Activated naive CD4-positive, alpha-beta T cell treated with anti-CD3 and anti-CD28 coated beads, Interleukin-2, amount 10 ng/mL, durations not matched to agents 7 days and 5 days (primary cell): ENCODE results near the gene MEF2C.

Experiments used
- CTCF ChIA-PET: fragments of 350-600 bp; sonication (Branson Sonifier 250); formaldehyde crosslinking; loops from one replicate; lab custom pipeline; 2021; ENCODE audit warnings: antibody characterized with exemption; lab: Charles Lee
- DNase-seq: peaks from one replicate; pipeline ENCODE4 v3.0.0-alpha.2; 2020
- H3K27ac Mint-ChIP-seq: one replicate; pipeline ENCODE4 v1.8.0; 2021; ENCODE audit warnings: mild to moderate bottlenecking, moderate library complexity, mixed read lengths
- H3K27me3 Mint-ChIP-seq: one replicate; pipeline ENCODE4 v1.8.0; 2021; ENCODE audit warnings: mild to moderate bottlenecking, mixed read lengths
- H3K36me3 Mint-ChIP-seq: one replicate; pipeline ENCODE4 v1.8.0; 2021; ENCODE audit warnings: mixed read lengths
- H3K4me1 Mint-ChIP-seq: one replicate; pipeline ENCODE4 v1.8.0; 2021; ENCODE audit warnings: mixed read lengths
- H3K4me3 Mint-ChIP-seq: one replicate; pipeline ENCODE4 v1.8.0; 2021; ENCODE audit warnings: mild to moderate bottlenecking, moderate library complexity, mixed read lengths
- H3K9me3 Mint-ChIP-seq: one replicate; pipeline ENCODE4 v1.8.0; 2021; ENCODE audit warnings: mixed read lengths

Gene MEF2C

GRCh38 chr5:88770276-88771257 is 112.4 kb downstream of the MEF2C start:
- CTCF ChIA-PET, result no interaction called here
- Mint-ChIP-seq H3K36me3 (no peaks in the 10 kb centered on the region), H3K27ac (no peak overlapping the region), H3K9me3 (no peaks in the 10 kb centered on the region), H3K4me3 (no peak overlapping the region), H3K4me1 (no peaks in the 10 kb centered on the region), H3K27me3 (peaks cover 4% of the 10 kb centered on the region)
- no peak for DNase-seq

DNA sequence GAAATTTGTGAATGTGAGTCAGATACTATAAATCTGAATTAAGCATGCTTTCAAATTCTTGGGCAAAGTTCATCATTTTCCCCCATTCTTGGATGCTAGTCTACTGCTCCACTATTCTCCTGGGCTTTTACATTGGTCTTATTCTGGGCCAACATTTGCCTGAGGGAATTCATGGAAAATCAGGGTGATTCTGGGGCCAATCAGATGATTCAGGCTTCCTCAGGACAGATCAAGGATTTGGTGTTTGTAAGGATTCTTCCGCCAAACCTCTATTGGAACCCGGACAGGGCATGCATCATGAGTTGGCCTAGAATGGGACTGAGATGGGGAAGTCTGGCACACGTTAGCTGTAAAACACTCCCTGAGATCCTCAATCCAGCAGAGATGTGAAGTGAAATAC is 113.8 kb downstream of the MEF2C start:
- Mint-ChIP-seq H3K9me3 (no peaks in the 10 kb centered on the region), H3K36me3 (no peaks in the 10 kb centered on the region), H3K27me3 (peaks cover 4% of the 10 kb centered on the region), H3K4me3 (no peak overlapping the region), H3K4me1 (no peaks in the 10 kb centered on the region), H3K27ac (no peak overlapping the region)
- no peak for DNase-seq
- CTCF ChIA-PET, result interaction anchor here (0.9 kb wide), 1 partner anchor 40 kb away, joined by 3 read pairs; no protein-coding TSS in a partner anchor

DNA sequence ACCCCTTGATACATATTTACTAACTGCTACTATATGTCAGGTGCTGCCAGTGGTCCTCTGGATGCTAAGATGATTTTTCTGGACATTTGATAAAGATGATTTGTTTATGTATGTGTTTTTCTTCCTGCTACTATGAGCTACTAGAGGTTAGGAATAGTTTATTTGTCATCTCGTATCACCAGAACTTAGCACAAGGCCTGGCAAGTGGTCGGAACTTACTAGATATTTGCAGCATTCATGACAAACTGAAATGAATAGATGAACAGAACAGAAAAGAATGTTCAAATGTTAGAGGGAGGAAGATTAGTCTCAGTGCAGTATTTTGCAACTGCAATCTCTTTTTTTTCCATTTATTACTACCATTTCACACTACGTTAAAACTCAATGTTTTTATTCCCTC is 114.6 kb downstream of the MEF2C start:
- peaks cover 4% of the 10 kb centered on the region for H3K27me3 Mint-ChIP-seq
- no peaks in the 10 kb centered on the region for H3K4me1 Mint-ChIP-seq
- CTCF ChIA-PET, result interaction anchor here (0.9 kb wide), 1 partner anchor 40 kb away, joined by 3 read pairs; no protein-coding TSS in a partner anchor
- no peak overlapping the region for H3K4me3 Mint-ChIP-seq
- no peak overlapping the region for H3K27ac Mint-ChIP-seq
- DNase-seq, result no peak
- H3K36me3 Mint-ChIP-seq, result no peaks in the 10 kb centered on the region
- no peaks in the 10 kb centered on the region for H3K9me3 Mint-ChIP-seq

DNA sequence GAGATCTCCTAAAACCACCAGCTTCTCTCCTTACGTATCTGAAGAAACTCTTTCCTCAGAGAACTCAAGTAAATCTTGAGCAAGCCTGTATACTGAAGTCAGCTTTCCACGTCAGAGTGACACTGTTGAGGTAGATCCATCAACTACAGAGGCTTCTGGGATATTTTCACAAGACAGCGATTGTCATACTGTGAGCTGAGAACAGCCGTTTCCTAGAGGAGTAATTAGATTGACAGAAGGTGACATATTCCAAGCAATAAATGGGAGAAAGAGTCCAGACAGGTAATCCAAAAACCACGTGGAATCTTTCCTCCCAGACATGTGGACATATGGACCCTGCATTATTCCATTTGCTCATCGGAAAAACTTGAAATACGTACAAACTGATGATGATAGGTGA is 117.2 kb downstream of the MEF2C start:
- no peak for DNase-seq
- peaks cover 4% of the 10 kb centered on the region for H3K27me3 Mint-ChIP-seq
- H3K4me1 Mint-ChIP-seq, result no peaks in the 10 kb centered on the region
- no peak overlapping the region for H3K27ac Mint-ChIP-seq
- no peaks in the 10 kb centered on the region for H3K36me3 Mint-ChIP-seq
- no peak overlapping the region for H3K4me3 Mint-ChIP-seq
- CTCF ChIA-PET, result no interaction called here
- no peaks in the 10 kb centered on the region for H3K9me3 Mint-ChIP-seq

GRCh38 chr5:88765171-88765570 is 117.8 kb downstream of the MEF2C start:
- CTCF ChIA-PET, result no interaction called here
- DNase-seq, result no peak
- Mint-ChIP-seq H3K4me1 (no peaks in the 10 kb centered on the region), H3K4me3 (no peak overlapping the region), H3K27ac (no peak overlapping the region), H3K36me3 (no peaks in the 10 kb centered on the region), H3K27me3 (peaks cover 4% of the 10 kb centered on the region), H3K9me3 (no peaks in the 10 kb centered on the region)

- Mint-ChIP-seq H3K27me3 (no peaks in the 10 kb centered on the region), H3K4me1 (no peaks in the 10 kb centered on the region), H3K9me3 (no peaks in the 10 kb centered on the region), H3K4me3 (no peak overlapping the region), H3K36me3 (no peaks in the 10 kb centered on the region), H3K27ac (no peak overlapping the region)
- CTCF ChIA-PET, result no interaction called here
- DNase-seq, result no peak
Observed at GRCh38 chr5:88761939-88762338, 121.0 kb downstream of the MEF2C start.

DNA sequence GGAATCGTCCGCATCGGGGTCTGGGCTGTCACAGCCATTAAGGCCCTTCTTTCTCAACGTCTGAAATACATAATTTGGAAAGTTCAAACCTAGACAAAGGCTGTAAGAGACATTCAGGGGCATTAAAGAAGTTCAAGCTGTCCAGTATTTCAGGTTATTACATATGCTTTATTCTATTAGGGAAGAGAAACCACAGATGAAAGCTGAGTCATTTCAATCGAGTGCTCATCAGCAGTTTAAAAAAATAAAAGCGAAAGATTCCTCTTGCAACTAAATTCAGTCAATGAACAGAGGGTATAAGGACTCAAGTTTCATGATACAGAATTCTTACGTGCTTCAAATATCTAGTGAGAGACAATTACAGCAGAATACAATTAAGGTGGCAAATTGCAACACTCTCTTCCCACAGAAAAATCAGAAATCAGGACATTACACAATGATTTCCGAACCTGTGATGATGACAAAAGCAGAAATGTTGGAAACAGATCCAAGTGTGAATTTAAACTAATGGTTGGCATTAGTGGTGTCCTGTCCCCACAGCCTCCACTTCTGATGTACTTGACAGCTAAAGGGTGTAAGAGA is 121.6 kb downstream of the MEF2C start:
- no peak for DNase-seq
- Mint-ChIP-seq H3K36me3 (no peaks in the 10 kb centered on the region), H3K4me1 (no peaks in the 10 kb centered on the region), H3K9me3 (no peaks in the 10 kb centered on the region), H3K27ac (no peak overlapping the region), H3K4me3 (no peak overlapping the region), H3K27me3 (no peaks in the 10 kb centered on the region)
- CTCF ChIA-PET, result no interaction called here

- Mint-ChIP-seq H3K4me1 (no peaks in the 10 kb centered on the region), H3K27me3 (no peaks in the 10 kb centered on the region), H3K36me3 (no peaks in the 10 kb centered on the region), H3K27ac (no peak overlapping the region), H3K4me3 (no peak overlapping the region), H3K9me3 (no peaks in the 10 kb centered on the region)
- no peak for DNase-seq
- CTCF ChIA-PET, result interaction anchor here (0.9 kb wide), 1 partner anchor 33 kb away, joined by 3 read pairs; no protein-coding TSS in a partner anchor
Observed at GRCh38 chr5:88760527-88760926, 122.5 kb downstream of the MEF2C start.

DNA sequence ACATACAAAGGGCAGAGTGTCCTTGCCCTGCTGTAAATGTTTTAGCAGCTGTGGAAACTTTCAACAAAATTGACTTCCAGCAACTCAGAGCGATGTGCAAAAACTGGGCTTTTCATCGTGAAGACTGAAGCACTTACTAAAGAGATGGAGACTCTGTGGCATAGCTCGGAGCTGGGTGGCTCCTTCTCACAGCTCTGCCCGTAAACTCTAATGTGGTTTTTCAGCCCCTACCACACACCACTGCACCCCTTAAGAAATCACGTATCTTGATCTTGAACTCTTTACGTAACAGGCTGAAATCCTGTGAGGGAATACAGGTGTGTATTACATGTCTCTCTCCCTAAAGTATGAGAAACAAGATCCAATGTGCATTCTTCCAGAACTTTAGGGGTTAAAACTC is 124.4 kb downstream of the MEF2C start:
- no peak for DNase-seq
- no peaks in the 10 kb centered on the region for H3K9me3 Mint-ChIP-seq
- H3K27ac Mint-ChIP-seq, result no peak overlapping the region
- H3K4me3 Mint-ChIP-seq, result no peak overlapping the region
- CTCF ChIA-PET, result no interaction called here
- no peaks in the 10 kb centered on the region for H3K4me1 Mint-ChIP-seq
- H3K27me3 Mint-ChIP-seq, result no peaks in the 10 kb centered on the region
- no peaks in the 10 kb centered on the region for H3K36me3 Mint-ChIP-seq

DNA sequence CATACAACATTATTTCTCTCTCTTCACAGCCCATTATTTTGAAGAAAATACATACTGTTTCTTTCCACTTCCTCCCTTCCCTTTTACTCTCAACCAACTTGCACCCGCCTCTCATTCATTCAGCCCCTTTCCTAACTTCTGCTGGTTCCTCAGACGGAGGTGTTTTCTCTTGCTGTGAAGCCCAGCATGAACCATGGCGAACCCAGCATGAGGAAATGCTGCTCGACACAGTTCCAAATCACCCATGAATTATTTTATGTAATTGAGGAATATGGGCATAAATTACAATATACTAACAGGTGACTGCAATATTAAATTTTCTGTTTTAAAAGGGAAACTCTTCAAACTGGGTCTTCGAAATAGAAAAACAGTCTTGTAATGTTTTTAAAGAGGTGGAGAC is 124.8 kb downstream of the MEF2C start:
- Mint-ChIP-seq H3K27me3 (no peaks in the 10 kb centered on the region), H3K9me3 (no peaks in the 10 kb centered on the region), H3K36me3 (no peaks in the 10 kb centered on the region), H3K4me1 (no peaks in the 10 kb centered on the region), H3K27ac (no peak overlapping the region), H3K4me3 (no peak overlapping the region)
- no peak for DNase-seq
- CTCF ChIA-PET, result no interaction called here

GRCh38 chr5:88756953-88757352 is 126.0 kb downstream of the MEF2C start:
- CTCF ChIA-PET, result no interaction called here
- Mint-ChIP-seq H3K4me1 (no peaks in the 10 kb centered on the region), H3K4me3 (no peak overlapping the region), H3K9me3 (no peaks in the 10 kb centered on the region), H3K27ac (no peak overlapping the region), H3K27me3 (peaks cover under 1% of the 10 kb centered on the region), H3K36me3 (no peaks in the 10 kb centered on the region)
- DNase-seq, result no peak

GRCh38 chr5:88748666-88749065 is 134.3 kb downstream of the MEF2C start:
- CTCF ChIA-PET, result no interaction called here
- Mint-ChIP-seq H3K27me3 (peaks cover 5% of the 10 kb centered on the region), H3K27ac (no peak overlapping the region), H3K4me1 (peaks cover 3% of the 10 kb centered on the region), H3K9me3 (no peaks in the 10 kb centered on the region), H3K4me3 (no peak overlapping the region), H3K36me3 (no peaks in the 10 kb centered on the region)
- DNase-seq, result no peak

- Mint-ChIP-seq H3K27ac (no peak overlapping the region), H3K4me3 (no peak overlapping the region), H3K4me1 (peaks cover 2% of the 10 kb centered on the region), H3K36me3 (no peaks in the 10 kb centered on the region), H3K27me3 (no peaks in the 10 kb centered on the region), H3K9me3 (no peaks in the 10 kb centered on the region)
- CTCF ChIA-PET, result interaction anchor here (1.9 kb wide), 1 partner anchor 16 kb away, joined by 7 read pairs; no protein-coding TSS in a partner anchor
- DNase-seq, result no peak
Observed at GRCh38 chr5:88746438-88746882, 136.5 kb downstream of the MEF2C start.

DNA sequence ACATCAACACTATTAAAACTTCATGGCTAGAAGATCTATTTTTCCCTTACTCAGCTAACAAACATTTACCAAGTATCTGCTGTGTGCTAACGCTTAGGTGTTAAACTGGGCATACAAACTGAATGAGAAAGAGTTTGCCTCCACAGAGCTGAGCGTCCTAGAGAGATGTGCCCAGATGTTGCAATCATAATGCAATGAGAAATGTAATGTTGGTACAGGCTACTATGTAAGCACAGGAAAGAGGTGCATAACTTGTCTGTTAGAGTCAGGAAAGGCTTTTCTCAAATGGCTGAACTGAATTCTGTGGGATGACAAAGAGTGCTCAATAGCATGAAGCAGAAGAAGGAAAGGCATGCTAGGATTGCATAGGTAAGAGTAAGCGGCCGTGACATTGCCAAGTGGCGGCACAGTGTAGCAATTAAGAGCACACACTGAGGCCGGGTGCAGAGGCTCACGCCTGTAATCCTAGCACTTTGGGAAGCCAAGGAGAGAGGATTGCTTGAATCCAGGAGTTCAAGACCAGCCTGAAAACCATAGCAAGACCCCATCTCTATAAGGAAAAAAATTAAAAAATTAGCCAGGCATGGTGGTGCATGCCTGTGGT is 137.8 kb downstream of the MEF2C start:
- H3K4me3 Mint-ChIP-seq, result no peak overlapping the region
- no peak overlapping the region for H3K27ac Mint-ChIP-seq
- DNase-seq, result no peak
- H3K9me3 Mint-ChIP-seq, result no peaks in the 10 kb centered on the region
- CTCF ChIA-PET, result interaction anchor here (1.2 to 1.9 kb wide), 2 partner anchors 15 to 16 kb away, joined by 3 to 7 read pairs; no protein-coding TSS in a partner anchor
- H3K4me1 Mint-ChIP-seq, result no peaks in the 10 kb centered on the region
- no peaks in the 10 kb centered on the region for H3K36me3 Mint-ChIP-seq
- peaks cover 2% of the 10 kb centered on the region for H3K27me3 Mint-ChIP-seq
